Hepatocyte (in vitro differentiated cells): ENCODE measurements around the gene CCDC27.

ENCODE experiments used
- EZH2 ChIP-seq: fragments of 200-600 bp; sonication (generic); IDR thresholded peaks from 2 replicates; pipeline ENCODE4 v1.6.1; 2016; ENCODE audit warnings: antibody characterized with exemption, mild to moderate bottlenecking, borderline replicate concordance
- EZH2phosphoT487 ChIP-seq: fragments of 200-600 bp; sonication (generic); IDR thresholded peaks from one replicate; pipeline ENCODE4 v1.6.1; 2018; ENCODE audit warnings: antibody characterized with exemption, mild to moderate bottlenecking, low read depth, moderate library complexity; ENCODE audit not compliant: unreplicated experiment, severe bottlenecking
- TF ChIP-seq, protein P1 (sequence below): fragments of 200-600 bp; sonication (generic); IDR thresholded peaks from 2 replicates; pipeline ENCODE4 v1.5.1; 2016; ENCODE audit warnings: antibody characterized with exemption, mild to moderate bottlenecking; ENCODE audit not compliant: poor library complexity

DNA sequence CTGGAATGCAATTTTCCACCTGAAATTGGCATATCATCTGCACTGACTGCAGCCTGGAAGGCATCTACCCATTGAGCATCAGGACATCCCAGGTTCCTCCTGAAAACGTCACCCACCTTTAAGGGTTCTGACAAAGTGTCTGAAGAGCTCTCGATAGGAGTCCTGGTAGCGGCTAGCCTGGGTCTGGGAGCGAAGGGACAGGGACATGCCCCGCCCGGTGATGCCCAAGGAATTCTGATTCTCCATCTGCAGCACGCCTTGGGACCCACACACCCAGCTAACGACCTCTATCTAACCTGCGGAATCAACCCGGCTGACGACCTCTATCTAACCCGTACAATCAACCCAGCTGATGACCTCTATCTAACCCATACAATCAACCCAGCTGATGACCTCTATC lies 13.3 kb upstream of the CCDC27 start:
- no peak for TF ChIP-seq EZH2phosphoT487
- TF ChIP-seq EZH2, result no peak
- TF ChIP-seq, protein P1, sequence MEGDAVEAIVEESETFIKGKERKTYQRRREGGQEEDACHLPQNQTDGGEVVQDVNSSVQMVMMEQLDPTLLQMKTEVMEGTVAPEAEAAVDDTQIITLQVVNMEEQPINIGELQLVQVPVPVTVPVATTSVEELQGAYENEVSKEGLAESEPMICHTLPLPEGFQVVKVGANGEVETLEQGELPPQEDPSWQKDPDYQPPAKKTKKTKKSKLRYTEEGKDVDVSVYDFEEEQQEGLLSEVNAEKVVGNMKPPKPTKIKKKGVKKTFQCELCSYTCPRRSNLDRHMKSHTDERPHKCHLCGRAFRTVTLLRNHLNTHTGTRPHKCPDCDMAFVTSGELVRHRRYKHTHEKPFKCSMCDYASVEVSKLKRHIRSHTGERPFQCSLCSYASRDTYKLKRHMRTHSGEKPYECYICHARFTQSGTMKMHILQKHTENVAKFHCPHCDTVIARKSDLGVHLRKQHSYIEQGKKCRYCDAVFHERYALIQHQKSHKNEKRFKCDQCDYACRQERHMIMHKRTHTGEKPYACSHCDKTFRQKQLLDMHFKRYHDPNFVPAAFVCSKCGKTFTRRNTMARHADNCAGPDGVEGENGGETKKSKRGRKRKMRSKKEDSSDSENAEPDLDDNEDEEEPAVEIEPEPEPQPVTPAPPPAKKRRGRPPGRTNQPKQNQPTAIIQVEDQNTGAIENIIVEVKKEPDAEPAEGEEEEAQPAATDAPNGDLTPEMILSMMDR, result no peak
